Uterus (tissue), 2 donors: ENCODE data around the gene TMEM131L.

ENCODE experiments used
- CTCF ChIP-seq, 4 experiments: fragments of 200-600 bp in 2 of 4; fragments of 450-650 bp in 2 of 4; sonication (generic) in 2 of 4; IDR thresholded peaks; one replicate each; pipeline ENCODE4 v1.5.1; 2016 to 2019; ENCODE audit warnings: antibody characterized with exemption in 4 of 4, mild to moderate bottlenecking in 2 of 4, moderate library complexity in 1 of 4
- POLR2A ChIP-seq, 2 donors: fragments of 450-650 bp; IDR thresholded peaks; one replicate each; pipeline ENCODE4 v1.6.1; 2016; ENCODE audit warnings: antibody characterized with exemption in 2 of 2, mild to moderate bottlenecking in 1 of 2, moderate library complexity in 1 of 2

GRCh38 chr4:153519687-153520086, 53.5 kb downstream of the TMEM131L start:
- TF ChIP-seq CTCF (IDR thresholded peaks at IDR 0.05) (no peak), POLR2A (IDR thresholded peaks at IDR 0.05) (no peak)
